ENCODE measurements around the gene CSAG3.
"Not testable (repeated sequence)": the region's sequence is repeated elsewhere in the genome, so short reads cannot be mapped to it uniquely, and the experiment has no call there.

Gene CSAG3

DNA sequence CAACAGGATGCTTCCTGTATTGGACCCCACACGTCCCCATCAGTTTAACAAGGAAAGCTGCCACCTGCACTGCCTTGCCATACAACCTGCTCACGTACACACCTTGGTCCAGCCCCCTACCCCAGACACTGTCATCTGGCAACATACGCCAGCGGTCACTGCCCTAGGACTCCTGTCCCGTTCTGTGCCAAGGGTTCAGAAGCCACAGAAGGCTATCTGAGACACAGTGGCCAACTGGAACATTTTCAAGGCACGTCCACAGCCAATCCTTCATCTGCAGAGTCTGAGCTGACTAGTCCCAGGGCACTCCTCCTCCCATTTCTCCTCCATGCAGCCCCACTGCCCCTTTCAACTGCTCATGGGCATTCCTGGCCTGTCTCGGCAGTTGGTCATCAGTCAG lies 2.6 kb downstream of the CSAG3 start:
- not testable (repeated sequence) for H3K4me1 ChIP-seq (ENCODE audit: insufficient read depth, low read length); H3K9ac ChIP-seq (ENCODE audit: low read depth, low read length); H3K36me3 ChIP-seq (ENCODE audit: insufficient read depth, low read length); H3K9me3 ChIP-seq (ENCODE audit: control insufficient read depth, insufficient read depth, low read length)

DNA sequence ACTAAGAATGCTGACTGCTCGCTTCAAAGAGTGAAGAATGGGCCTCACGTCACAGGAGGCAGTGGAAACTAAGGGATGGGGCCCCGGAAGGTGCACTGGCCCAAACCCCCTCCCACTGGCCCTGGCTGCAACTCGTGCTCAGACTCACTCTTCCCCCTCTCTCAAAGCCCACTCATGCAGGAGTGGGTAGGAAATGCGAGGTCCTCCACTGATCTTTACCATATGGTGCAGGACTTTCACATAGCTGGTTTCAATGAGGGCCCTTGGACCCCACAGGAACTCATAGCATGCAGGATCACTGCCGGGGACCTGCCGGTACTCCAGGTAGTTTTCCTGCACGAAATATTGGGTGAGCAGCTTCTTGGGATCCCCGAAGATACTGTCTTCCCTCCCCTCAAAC lies 7.5 kb downstream of the CSAG3 start:
- not testable (repeated sequence) for H3K36me3 ChIP-seq (ENCODE audit: insufficient read depth, low read length); H3K4me1 ChIP-seq (ENCODE audit: insufficient read depth, low read length); H3K9me3 ChIP-seq (ENCODE audit: control insufficient read depth, insufficient read depth, low read length); H3K9ac ChIP-seq (ENCODE audit: low read depth, low read length)

DNA sequence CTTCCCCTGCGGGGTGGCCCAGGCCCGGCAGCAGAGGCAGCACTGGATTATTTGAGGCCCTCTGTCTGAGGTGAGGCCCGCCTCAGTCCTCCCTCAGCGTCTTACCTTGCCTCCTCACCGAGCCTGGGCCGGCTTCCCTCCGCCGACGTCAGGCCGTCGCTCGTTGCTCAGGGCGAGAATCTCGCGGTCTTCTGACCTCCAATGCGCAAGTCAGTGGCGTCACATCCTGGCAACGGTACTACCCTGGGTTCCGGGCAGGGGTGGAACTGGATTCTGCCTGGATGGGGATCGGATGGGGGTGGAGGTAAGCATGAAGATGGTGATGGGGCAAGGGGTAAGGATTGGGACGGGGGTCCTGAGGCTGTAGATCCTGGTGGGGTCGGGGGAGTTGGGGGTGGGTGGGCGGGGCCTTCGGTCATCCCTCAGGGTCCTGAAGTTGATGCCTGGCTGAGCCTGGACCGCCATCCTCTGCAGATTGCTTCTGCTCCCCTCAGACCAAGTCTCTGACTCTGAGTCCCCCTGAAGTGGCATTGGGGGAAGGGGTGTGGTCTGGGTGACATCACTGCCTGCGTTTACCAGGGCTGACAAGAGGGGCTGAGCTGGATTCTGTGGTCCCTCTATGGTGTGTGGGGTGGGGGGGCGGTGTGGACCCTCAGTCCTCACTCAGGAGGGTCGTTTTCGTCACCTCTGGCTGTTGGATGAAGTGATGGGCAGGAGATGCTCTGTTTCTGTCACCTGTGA lies 10.7 kb downstream of the CSAG3 start, which contains the start of gene MAGEA6:
TSS of gene MAGEA6 (minus strand) at position 141 of the 741 bp plus-strand sequence. CDS start 2,039 bp downstream, outside the sequence.
- not testable (repeated sequence) for H3K9ac ChIP-seq (ENCODE audit: low read depth, low read length); H3K9me3 ChIP-seq (ENCODE audit: control insufficient read depth, insufficient read depth, low read length); H3K36me3 ChIP-seq (ENCODE audit: insufficient read depth, low read length); H3K4me1 ChIP-seq (ENCODE audit: insufficient read depth, low read length)

DNA sequence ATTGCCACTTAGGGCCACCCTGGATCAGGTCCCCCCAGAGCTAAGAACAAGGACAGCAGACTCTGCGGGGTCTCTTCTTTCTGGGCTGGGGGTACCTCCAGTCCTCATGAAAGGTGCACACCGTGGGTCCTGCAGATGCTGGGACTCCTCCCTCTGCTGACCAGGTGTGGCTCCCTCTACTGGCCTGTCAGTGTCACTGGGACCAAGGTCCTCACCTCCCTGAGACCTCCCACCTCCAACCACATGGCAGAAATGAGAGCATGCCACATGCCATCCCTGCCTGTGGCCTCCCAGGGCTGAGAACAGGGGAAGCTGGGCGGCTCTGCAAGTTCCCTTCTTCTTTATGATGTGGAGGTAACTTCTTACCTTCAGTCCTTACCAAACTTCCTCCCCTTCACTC lies 28.0 kb downstream of the CSAG3 start:
- H3K9me3 ChIP-seq (ENCODE audit: control insufficient read depth, insufficient read depth, low read length); H3K4me1 ChIP-seq (ENCODE audit: insufficient read depth, low read length): not testable (repeated sequence)

DNA sequence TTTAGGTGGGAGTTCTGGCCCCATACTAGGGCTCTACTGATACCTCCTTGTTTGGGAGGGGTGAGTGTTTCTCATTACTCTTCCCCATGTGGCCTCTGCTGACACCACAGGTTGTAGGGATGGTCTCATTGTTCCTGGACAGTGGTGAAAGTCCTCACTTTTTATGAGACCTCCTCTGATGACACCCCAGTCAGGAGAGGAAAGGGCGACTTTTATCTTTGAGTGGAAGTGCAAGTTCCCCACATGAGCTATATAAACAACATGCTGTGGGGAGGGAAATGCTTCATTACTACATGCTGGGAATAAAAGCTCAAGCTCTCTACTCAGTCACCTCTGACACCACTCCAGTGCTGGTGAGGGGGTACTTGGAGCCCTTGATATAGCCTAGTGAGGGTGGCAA lies 39.9 kb downstream of the CSAG3 start:
- no peaks in the 10 kb centered on the region for H3K4me1 ChIP-seq (ENCODE audit: insufficient read depth, low read length)
- no peak overlapping the region for H3K9ac ChIP-seq (ENCODE audit: low read depth, low read length)
- H3K36me3 ChIP-seq (ENCODE audit: insufficient read depth, low read length), result no peaks in the 10 kb centered on the region
- H3K9me3 ChIP-seq (ENCODE audit: control insufficient read depth, insufficient read depth, low read length), result no peaks in the 10 kb centered on the region

More for the DNA sequence above, 28.0 kb downstream of the CSAG3 start:
- H3K36me3 ChIP-seq (ENCODE audit: insufficient read depth, low read length); H3K9ac ChIP-seq (ENCODE audit: low read depth, low read length): not testable (repeated sequence)

DNA sequence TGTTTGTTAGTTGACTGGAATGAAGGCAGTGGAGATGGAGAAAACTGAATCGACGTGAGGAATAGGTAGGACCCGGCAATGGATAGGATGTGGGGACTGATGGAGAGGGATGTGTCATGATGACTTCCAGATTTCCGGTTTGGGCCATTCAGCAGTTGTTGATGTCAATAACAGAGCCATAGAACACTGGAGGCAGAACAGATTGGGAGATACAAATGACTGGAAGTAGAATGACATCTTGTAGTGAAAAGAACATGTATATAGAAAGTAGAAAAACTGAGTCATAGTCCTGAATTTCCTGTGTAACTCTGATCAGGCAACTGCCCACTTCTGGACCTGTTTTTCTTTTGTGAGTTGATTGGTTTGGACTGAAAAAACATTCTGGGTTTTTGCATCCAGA lies 47.0 kb downstream of the CSAG3 start:
- Histone ChIP-seq H3K9me3 (ENCODE audit: control insufficient read depth, insufficient read depth, low read length) (no peaks in the 10 kb centered on the region), H3K9ac (ENCODE audit: low read depth, low read length) (no peak overlapping the region), H3K36me3 (ENCODE audit: insufficient read depth, low read length) (no peaks in the 10 kb centered on the region), H3K4me1 (ENCODE audit: insufficient read depth, low read length) (no peaks in the 10 kb centered on the region)
